ENCODE data around the gene PRPF8.
A peak's percentile ranks its signal among the peaks of the same experiment; 100 is the strongest.

PRPF8 gene

GRCh38 chr17:1684378-1685189 is at the start of gene PRPF8:
PRPF8 (minus strand) TSS chr17:1684867; CDS start chr17:1684571, 296 bp downstream.
- peak within 1 kb of the TSS; percentile 94 for H3K4me3 Mint-ChIP-seq
- H3K4me1 Mint-ChIP-seq = peaks cover 45% of the 10 kb centered on the region
- H3K9me3 Mint-ChIP-seq = no peaks in the 10 kb centered on the region
- ATAC-seq (replicated peaks; ENCODE audit: extremely low read depth, poor library complexity, severe bottlenecking) (peak; percentile 99), DNase-seq (ENCODE audit: low spot score in 2 of 2) (peak; percentile 95 to 98)
- no peaks in the 10 kb centered on the region for H3K27me3 Mint-ChIP-seq
- H3K36me3 Mint-ChIP-seq (ENCODE audit: insufficient read depth) = peaks cover 37% of the 10 kb centered on the region
- peak within 1 kb of the TSS; percentile 96 for H3K27ac Mint-ChIP-seq (ENCODE audit: low read depth)

- ATAC-seq (replicated peaks; ENCODE audit: extremely low read depth, poor library complexity, severe bottlenecking) (no peak), DNase-seq (ENCODE audit: low spot score in 2 of 2) (no peak)
- Mint-ChIP-seq H3K9me3 (no peaks in the 10 kb centered on the region), H3K4me3 (no peak overlapping the region), H3K4me1 (peaks cover 10% of the 10 kb centered on the region), H3K27ac (ENCODE audit: low read depth) (no peak overlapping the region), H3K36me3 (ENCODE audit: insufficient read depth) (peaks cover 14% of the 10 kb centered on the region), H3K27me3 (no peaks in the 10 kb centered on the region)
Measured at GRCh38 chr17:1733759-1734158, 49.1 kb upstream of the PRPF8 start.

DNA sequence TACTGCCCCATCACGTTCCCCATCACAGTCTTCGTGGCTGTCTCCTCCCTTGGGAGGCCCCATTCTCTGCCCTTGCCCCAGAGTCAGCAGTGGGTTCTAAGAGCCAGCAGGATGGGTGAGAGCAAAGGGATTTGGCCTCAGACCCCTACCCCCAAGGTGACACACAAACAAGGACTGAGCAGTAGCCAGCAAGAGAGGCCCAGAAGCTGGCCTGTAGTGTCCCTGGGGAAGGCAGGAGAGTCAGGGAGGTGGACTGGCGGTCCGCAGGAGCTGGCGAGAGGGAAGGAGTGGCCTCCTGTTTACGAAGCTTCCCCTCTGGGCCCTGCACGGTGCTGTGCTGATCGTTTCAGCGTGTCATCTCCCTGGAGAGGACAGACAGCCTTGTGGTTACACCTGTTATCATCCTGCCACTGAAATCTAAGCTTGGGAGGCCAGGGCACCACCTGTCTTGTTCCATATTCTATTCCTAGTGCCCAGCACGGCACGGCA is 48.2 kb upstream of the PRPF8 start:
- Mint-ChIP-seq H3K4me3 (no peak overlapping the region), H3K4me1 (peaks cover 18% of the 10 kb centered on the region), H3K27ac (ENCODE audit: low read depth) (no peak overlapping the region), H3K9me3 (no peaks in the 10 kb centered on the region), H3K36me3 (ENCODE audit: insufficient read depth) (peaks cover 13% of the 10 kb centered on the region), H3K27me3 (no peaks in the 10 kb centered on the region)
- ATAC-seq (replicated peaks; ENCODE audit: extremely low read depth, poor library complexity, severe bottlenecking) (no peak), DNase-seq (ENCODE audit: low spot score in 2 of 2) (no peak)

GRCh38 chr17:1732241-1732832 is 47.7 kb upstream of the PRPF8 start:
- no peaks in the 10 kb centered on the region for H3K27me3 Mint-ChIP-seq
- H3K4me3 Mint-ChIP-seq = no peak overlapping the region
- DNase-seq (ENCODE audit: low spot score in 2 of 2) = no peak
- H3K4me1 Mint-ChIP-seq = peaks cover 19% of the 10 kb centered on the region
- H3K27ac Mint-ChIP-seq (ENCODE audit: low read depth) = no peak overlapping the region
- peaks cover 13% of the 10 kb centered on the region for H3K36me3 Mint-ChIP-seq (ENCODE audit: insufficient read depth)
- ATAC-seq (replicated peaks; ENCODE audit: extremely low read depth, poor library complexity, severe bottlenecking) = no peak
- H3K9me3 Mint-ChIP-seq = no peaks in the 10 kb centered on the region

DNA sequence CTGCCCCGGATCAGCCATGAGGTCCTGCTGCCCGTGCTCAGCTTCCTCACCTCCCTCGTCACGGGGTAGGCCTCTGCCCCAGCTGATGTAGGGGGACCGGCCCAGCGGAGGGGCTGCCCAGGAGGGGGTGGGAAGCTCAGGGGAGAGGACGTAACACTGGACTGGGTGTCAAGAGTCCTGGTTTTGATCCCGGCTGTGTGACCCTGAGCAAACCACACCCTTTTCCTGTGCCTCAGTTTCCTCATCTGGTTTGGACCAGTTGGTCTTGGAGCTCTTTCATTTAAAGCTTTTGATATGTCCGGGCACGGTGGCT is 46.5 kb upstream of the PRPF8 start:
- H3K36me3 Mint-ChIP-seq (ENCODE audit: insufficient read depth) = peaks cover 11% of the 10 kb centered on the region
- ATAC-seq (replicated peaks; ENCODE audit: extremely low read depth, poor library complexity, severe bottlenecking) (no peak), DNase-seq (ENCODE audit: low spot score in 2 of 2) (no peak)
- H3K4me3 Mint-ChIP-seq = no peak overlapping the region
- no peaks in the 10 kb centered on the region for H3K27me3 Mint-ChIP-seq
- no peaks in the 10 kb centered on the region for H3K9me3 Mint-ChIP-seq
- peaks cover 19% of the 10 kb centered on the region for H3K4me1 Mint-ChIP-seq
- no peak overlapping the region for H3K27ac Mint-ChIP-seq (ENCODE audit: low read depth)

DNA sequence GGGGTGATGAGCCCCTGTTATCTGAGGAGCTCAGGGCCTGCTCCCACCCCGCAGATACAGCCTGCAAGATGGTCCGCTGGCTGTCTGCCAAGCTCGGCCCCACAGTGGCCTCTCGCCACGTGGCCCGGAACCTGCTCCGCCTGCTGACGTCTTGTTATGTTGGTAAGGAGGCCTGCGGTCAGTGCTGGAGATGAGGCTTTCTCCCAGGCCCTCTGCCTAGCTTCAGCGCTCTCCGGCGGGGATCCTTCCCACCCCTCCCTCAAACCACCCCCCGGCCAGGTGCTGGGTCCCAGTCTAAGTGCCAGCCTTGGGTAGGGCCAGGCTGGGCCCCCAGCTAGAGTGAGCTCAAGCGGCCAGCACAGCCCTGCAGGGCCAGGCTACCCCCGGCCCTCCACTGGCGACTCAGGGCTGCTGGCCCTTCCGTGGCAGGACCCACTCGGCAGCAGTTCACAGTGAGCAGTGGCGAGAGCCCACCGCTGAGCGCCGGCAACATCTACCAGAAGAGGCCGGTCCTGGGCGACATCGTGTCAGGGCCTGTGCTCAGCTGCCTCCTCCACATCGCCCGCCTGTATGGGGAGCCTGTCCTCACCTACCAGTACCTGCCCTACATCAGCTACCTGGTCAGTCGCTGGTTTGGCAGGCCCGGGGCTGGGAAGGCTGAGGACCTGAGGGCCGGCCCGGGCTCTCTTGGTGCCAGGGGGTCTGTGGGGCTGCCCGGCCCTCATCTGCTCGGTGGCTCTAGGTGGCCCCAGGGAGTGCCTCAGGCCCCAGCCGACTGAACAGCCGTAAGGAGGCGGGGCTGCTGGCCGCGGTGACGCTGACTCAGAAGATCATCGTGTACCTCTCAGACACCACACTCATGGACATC is 45.9 kb upstream of the PRPF8 start:
- Mint-ChIP-seq H3K36me3 (ENCODE audit: insufficient read depth) (peaks cover 11% of the 10 kb centered on the region), H3K4me3 (no peak overlapping the region), H3K27ac (ENCODE audit: low read depth) (no peak overlapping the region), H3K9me3 (no peaks in the 10 kb centered on the region), H3K27me3 (no peaks in the 10 kb centered on the region), H3K4me1 (peaks cover 22% of the 10 kb centered on the region)
- ATAC-seq (replicated peaks; ENCODE audit: extremely low read depth, poor library complexity, severe bottlenecking) = no peak
- no peak for DNase-seq (ENCODE audit: low spot score in 2 of 2)

- ATAC-seq (replicated peaks; ENCODE audit: extremely low read depth, poor library complexity, severe bottlenecking) (no peak), DNase-seq (ENCODE audit: low spot score in 2 of 2) (no peak)
- peaks cover 11% of the 10 kb centered on the region for H3K36me3 Mint-ChIP-seq (ENCODE audit: insufficient read depth)
- H3K9me3 Mint-ChIP-seq = no peaks in the 10 kb centered on the region
- H3K27ac Mint-ChIP-seq (ENCODE audit: low read depth) = peak overlapping the region; percentile 30
- peaks cover 27% of the 10 kb centered on the region for H3K4me1 Mint-ChIP-seq
- H3K4me3 Mint-ChIP-seq = no peak overlapping the region
- H3K27me3 Mint-ChIP-seq = no peaks in the 10 kb centered on the region
Measured at GRCh38 chr17:1729966-1730325, 45.3 kb upstream of the PRPF8 start.

DNA sequence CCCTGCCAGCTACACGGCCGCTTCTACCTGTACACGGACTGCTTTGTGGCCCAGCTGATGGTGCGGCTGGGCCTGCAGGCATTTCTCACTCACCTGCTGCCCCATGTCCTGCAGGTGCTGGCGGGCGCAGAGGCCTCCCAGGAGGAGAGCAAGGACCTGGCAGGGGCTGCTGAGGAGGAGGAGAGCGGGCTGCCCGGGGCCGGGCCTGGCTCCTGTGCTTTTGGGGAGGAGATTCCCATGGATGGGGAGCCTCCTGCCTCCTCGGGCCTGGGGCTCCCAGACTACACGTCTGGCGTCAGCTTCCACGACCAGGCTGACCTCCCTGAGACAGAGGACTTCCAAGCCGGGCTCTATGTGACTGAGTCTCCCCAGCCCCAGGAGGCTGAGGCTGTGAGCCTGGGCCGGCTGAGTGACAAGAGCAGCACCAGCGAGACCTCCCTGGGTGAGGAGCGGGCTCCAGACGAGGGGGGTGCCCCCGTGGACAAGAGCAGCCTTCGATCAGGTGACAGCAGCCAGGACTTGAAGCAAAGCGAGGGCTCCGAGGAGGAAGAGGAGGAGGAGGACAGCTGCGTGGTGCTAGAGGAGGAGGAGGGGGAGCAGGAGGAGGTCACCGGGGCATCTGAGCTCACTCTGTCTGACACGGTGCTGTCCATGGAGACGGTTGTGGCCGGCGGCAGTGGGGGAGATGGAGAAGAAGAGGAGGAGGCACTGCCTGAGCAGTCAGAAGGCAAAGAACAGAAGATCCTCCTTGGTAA is 43.4 kb upstream of the PRPF8 start:
- DNase-seq (ENCODE audit: low spot score in 2 of 2) = no peak
- no peaks in the 10 kb centered on the region for H3K27me3 Mint-ChIP-seq
- no peak for ATAC-seq (replicated peaks; ENCODE audit: extremely low read depth, poor library complexity, severe bottlenecking)
- peak overlapping the region; percentile 57 for H3K4me3 Mint-ChIP-seq
- H3K27ac Mint-ChIP-seq (ENCODE audit: low read depth) = no peak overlapping the region
- H3K9me3 Mint-ChIP-seq = no peaks in the 10 kb centered on the region
- H3K36me3 Mint-ChIP-seq (ENCODE audit: insufficient read depth) = peaks cover 16% of the 10 kb centered on the region
- peaks cover 30% of the 10 kb centered on the region for H3K4me1 Mint-ChIP-seq

- peaks cover 16% of the 10 kb centered on the region for H3K36me3 Mint-ChIP-seq (ENCODE audit: insufficient read depth)
- ATAC-seq (replicated peaks; ENCODE audit: extremely low read depth, poor library complexity, severe bottlenecking) = no peak
- H3K27me3 Mint-ChIP-seq = no peaks in the 10 kb centered on the region
- H3K9me3 Mint-ChIP-seq = no peaks in the 10 kb centered on the region
- no peak for DNase-seq (ENCODE audit: low spot score in 2 of 2)
- peaks cover 35% of the 10 kb centered on the region for H3K4me1 Mint-ChIP-seq
- H3K4me3 Mint-ChIP-seq = no peak overlapping the region
- H3K27ac Mint-ChIP-seq (ENCODE audit: low read depth) = no peak overlapping the region
Measured at GRCh38 chr17:1727258-1727789, 42.7 kb upstream of the PRPF8 start.

DNA sequence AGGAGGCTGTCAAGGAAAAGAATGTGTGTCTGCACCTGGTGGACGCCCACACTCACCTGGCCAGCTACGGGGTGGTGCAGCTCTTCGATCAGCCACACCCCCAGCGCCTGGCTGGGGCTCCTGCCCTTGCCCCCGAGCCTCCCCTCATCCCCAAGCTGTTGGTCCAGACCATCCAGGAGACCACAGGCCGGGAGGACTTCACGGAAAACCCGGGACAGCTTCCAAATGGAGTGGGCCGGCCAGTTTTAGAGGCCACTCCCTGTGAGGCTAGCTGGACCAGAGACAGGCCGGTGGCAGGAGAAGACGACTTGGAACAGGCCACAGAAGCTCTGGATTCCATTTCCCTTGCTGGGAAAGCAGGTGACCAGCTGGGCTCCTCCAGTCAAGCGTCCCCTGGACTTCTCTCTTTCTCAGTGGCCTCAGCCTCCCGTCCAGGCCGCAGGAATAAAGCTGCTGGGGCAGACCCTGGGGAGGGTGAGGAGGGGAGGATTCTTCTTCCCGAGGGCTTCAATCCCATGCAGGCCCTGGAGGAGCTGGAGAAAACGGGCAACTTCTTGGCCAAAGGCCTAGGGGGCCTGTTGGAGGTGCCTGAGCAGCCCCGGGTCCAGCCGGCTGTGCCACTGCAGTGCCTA is 42.1 kb upstream of the PRPF8 start:
- DNase-seq (ENCODE audit: low spot score in 2 of 2) (no peak), ATAC-seq (replicated peaks; ENCODE audit: extremely low read depth, poor library complexity, severe bottlenecking) (no peak)
- Mint-ChIP-seq H3K4me1 (peaks cover 35% of the 10 kb centered on the region), H3K27ac (ENCODE audit: low read depth) (no peak overlapping the region), H3K27me3 (no peaks in the 10 kb centered on the region), H3K9me3 (no peaks in the 10 kb centered on the region), H3K4me3 (peak overlapping the region; percentile 75), H3K36me3 (ENCODE audit: insufficient read depth) (peaks cover 16% of the 10 kb centered on the region)

- H3K4me3 Mint-ChIP-seq = peak overlapping the region; percentile 75
- DNase-seq (ENCODE audit: low spot score in 2 of 2) = no peak
- H3K36me3 Mint-ChIP-seq (ENCODE audit: insufficient read depth) = peaks cover 16% of the 10 kb centered on the region
- peak overlapping the region; percentile 44 for H3K27ac Mint-ChIP-seq (ENCODE audit: low read depth)
- ATAC-seq (replicated peaks; ENCODE audit: extremely low read depth, poor library complexity, severe bottlenecking) = no peak
- H3K4me1 Mint-ChIP-seq = peaks cover 35% of the 10 kb centered on the region
- H3K27me3 Mint-ChIP-seq = no peaks in the 10 kb centered on the region
- H3K9me3 Mint-ChIP-seq = no peaks in the 10 kb centered on the region
Measured at GRCh38 chr17:1725642-1726511, 41.2 kb upstream of the PRPF8 start.
